HUDEP-2 (cell line): ENCODE results near the gene MDH1.
"Not testable (repeated sequence)": the region's sequence is repeated elsewhere in the genome, so short reads cannot be mapped to it uniquely, and the experiment has no call there.

Experiments used
- DNase-seq, 76 experiments: peaks; one replicate each; lab custom pipeline; 2025; ENCODE audit not compliant: unreplicated experiment in 76 of 76; lab: John Stamatoyannopoulos, UW

The MDH1 gene

DNA sequence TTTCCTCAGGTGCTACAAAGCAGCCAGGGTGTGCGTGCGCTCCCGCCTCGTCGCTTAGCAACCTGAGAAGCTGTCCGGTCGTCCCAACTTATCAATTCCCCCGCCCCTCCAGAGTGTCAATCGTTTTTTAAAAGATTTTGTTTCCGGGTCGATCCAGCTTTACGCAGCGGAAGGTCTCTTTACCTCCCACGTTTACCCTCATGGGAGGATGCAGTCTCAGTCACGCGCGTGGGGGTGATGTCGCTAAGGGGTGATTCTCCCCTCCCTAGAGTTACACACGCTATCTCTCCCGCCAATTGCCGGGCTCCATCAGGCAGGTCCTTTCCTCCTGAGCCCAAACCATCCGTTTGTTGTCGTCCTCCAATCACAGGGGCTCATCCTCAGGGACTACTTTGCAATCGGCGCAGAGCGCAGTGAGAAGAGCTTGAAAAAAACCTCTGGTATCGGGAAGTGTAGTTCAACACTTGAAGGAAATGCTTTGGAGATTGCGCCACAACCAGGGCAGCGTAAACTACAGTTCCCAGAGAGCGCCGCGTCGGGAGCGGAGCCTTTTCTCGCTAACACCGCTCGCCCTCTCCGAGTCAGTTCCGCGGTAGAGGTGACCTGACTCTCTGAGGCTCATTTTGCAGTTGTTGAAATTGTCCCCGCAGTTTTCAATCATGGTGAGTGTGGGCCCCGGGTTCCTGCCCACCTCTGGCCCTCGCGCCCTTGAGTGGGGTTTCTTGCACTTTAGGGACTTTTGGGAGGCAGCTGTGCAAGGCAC, at the start of gene MDH1, which contains the start of gene WDPCP:
TSS of gene MDH1 (plus strand) at position 579 of the 763 bp plus-strand sequence. CDS start at position 660, 81 bp downstream.
TSS of gene WDPCP (minus strand) at position 93 of the 763 bp plus-strand sequence. CDS start 206 bp downstream, outside the sequence.
- peak; percentile 41 to 98 (median 92) for DNase-seq

DNA sequence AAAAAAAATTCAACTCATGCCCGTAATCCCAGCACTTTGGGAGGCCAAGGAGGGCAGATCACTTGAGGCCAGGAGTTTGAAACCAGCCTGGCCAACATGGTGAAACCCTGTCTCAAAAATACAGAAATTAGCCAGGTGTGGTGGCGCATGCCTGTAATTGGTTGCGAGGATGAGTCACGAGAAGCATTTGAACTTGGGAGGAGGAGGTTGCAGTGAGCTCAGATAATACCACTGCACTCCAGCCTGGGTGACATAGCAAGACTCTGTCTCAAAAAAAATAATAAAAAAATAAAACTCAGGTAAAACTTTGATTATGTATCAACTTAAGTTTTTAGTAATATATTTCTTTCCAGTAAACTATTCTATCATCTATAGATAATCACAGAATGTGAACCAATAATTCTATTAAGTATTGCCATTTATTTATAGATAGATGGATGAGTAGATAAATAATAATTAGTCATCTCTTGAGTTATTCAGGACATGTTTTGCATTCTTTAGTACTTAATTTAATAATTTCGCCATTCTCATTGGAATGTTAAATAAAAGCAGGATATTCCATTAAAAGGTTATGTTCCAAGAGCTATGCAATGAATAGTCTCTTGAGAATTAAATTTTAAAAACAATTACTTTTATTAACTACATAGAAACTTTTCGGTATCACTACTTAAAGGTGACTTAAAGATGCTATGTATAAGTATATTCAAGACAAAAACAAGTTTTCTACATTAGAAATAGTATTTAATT, 49.2 kb upstream of the MDH1 start:
- no peak for DNase-seq

DNA sequence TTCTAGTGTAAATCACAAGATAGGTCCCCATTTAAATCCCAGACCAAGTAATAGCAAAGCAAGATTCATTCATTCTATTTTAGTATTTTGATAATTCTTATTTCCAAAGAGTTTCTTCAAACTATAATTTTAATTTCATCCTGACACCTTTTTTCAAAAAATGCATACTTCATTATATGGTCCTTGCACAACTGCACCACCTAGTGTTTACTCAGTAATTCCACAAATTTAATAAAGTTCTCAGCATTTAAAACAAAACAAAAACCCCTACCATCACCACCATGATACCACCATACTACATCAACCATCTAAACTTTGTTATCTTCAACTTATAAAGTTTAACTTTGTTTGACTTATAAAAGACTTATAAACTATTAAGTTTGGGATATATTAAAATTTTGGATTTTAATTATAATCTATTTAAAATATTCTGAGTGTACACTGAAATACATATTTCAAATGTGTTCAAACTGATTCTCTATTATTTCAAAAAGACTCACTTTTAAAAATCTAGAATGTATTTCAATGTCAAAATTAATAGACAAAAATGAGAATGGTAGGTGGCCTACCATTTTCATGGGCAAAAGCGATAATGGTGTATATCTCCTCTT, 44.6 kb upstream of the MDH1 start:
- peak in 3 of 76 experiments; percentile 3 to 9 (median 9) for DNase-seq

DNA sequence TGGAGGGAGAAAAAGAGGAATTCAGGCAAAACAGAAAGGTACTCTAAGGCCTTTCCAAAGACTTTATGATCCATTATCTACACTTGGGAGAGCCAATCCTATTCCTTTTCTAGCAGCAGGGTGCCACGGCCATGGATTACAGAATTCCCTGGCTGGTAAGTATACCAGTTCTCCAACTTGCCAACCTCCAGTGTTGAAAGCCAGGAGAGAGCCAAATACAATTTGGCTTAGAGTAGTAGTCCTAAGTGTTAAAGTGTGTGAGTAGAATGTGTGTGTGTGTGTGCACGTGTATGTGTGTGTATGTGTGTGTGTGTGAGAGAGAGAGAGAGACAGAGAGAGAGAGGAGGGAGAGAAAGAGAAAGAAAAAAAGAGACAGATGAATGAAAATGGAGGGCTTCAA, 43.7 kb upstream of the MDH1 start:
- DNase-seq = no peak

DNA sequence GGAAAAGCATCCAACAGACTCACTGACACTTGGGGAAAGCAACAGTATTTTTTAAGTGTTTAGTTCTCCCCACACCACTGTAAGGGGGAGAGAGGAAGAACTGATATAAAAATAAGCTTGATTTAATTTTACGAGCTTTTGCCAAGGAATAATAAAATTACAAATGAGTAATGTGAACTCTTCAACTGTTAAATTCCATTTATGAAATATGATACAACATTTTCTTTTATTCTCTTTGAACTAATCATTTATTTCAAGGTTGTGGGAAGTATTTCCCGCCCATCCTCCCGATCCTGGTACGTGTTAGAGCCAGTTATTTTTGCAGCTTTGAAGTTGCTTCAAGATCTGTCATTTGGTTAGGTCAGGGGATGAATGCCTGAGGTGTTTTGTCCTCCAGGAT, 35.7 kb upstream of the MDH1 start:
- no peak for DNase-seq

DNA sequence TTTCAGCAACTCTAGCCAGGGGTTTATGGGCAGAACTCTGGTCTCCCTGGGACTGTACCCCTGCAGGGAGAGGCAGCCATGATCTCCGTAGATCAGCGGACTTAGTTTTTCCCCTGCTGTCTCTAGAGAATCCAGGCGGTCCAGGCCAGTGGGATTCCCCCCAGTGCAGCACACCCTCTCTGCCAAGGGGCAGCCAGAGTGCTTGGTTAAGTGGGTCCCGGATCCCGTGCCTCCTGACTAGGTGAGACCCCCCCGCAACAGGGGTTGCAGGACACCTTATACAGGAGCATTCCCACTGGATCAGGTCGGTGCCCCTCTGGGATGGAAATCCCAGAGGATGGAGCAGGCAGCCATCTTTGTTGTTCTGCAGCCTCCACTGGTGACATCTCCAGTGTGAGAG, 33.5 kb upstream of the MDH1 start:
- no peak for DNase-seq

DNA sequence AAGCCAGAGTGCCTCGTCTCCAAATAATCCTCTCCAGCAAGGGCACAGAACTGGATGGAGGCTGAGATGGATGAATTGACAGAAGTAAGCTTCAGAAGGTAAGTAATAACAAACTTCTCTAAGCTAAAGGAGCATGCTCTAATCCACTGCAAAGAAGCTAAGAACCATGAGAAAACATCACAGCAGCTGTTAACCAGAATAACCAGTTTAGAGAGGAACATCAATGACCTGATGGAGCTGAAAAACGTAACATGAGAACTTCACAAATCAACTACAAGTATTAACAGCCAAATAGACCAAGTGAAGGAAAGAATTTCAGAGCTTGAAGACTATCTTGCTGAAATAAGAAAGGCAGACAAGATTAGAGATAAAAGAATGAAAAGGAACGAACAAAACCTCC, 32.8 kb upstream of the MDH1 start:
- no peak for DNase-seq

DNA sequence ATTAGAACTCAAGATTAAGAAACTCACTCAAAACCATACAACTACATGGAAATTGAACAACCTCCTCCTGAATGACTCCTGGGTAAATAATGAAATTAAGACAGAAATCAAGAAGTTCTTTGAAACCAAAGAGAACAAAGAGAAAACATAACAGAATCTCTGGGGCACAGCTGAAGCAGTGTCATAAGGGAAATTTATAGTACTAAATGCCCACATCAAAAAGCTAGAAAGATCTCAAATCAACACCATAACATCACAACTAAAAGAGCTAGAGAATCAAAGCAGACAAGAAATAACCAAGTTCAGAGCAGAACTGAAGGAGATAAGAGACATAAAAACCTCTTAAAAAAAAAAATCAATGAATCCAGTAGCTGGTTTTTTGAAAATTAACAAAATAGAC, 30.9 kb upstream of the MDH1 start:
- not testable (repeated sequence) for DNase-seq

DNA sequence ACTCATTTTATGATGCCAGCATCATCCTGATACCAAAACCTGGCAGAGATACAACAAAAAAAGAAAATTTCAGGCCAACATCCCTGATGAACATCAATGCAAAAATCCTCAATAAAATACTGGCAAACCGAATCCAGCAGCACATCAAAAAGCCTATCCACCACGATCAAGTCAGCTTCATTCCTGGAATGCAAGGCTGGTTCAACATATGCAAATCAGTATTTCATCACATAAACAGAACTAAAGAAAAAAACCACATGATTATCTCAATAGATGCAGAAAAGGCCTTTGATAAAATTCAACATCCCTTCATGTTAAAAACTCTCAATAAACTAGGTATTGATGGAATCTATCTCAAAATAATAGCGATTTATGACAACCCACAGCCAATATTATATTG, 29.8 kb upstream of the MDH1 start:
- DNase-seq = not testable (repeated sequence)

DNA sequence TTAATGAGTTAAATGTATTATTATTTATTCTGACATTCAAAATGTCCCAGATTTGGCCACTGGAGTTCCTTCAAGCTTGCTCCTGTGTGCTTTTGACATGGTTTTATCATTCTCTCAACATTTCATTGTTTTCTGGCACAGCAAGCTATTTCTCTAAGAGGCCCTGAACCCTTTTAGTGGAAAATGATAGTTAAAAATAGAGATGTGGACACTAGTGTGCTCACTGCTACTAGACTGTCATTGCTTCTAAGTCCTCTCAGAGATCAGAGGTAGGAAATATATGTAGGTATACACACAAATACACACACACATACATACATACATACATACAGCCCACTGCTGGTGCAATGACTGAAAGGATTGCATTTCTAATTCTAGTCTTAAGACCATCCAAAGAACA, 26.0 kb upstream of the MDH1 start:
- no peak for DNase-seq

DNA sequence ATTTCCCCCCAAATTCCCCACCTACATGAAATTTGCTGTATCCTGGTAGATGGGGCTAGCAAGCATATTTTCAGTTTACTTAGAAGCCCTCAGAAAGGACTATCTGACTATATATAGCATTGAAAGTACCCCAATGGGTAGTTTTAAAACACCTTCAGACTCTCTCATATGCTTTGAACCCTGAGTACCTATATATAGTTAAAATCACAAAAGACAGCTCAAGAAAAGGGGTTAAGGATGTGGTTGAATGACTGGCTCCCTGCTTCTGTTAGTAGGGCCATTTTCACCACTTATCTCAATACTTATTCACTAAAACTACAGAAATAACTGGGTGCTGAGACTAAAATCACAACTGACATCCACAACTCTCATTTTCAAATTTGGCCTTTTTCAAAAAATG, 19.0 kb upstream of the MDH1 start:
- DNase-seq = no peak

DNA sequence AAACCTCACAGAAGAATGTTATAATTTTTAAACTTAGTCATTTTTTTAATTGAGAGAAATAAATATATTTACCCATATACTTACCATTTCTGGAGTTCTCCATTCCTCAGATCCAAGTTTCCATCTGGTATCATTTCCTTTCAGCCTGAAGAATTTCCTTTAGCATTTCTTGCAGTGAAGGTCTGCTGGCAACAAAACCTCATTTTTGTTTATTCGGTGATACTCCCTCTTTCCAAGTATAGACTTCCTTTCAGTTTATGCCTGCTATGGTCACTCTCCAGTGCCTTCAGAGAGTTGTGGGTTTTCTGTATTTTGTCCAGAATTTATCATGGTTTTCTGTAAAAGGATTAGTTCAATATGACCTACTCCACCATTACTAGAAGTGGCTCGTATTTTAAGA, 17.5 kb upstream of the MDH1 start:
- no peak for DNase-seq

DNA sequence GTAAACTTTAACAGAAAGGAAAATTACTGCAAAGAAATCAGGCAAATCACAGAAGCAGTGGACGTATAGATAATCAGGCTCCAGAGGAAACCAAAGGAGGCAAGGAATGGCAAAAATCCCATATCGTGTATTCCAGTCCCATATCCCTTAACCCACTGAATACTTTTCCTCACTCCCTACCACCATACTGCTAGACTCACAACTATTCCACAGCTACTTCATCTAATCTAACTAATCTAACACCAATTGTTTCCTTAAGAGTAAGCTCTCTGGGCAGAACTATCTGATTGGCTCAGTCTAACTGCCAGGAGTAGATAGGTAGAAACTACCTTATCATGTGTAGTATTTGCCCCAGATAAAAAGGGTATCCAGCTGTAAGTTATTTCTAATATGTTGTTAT, 16.8 kb upstream of the MDH1 start:
- no peak for DNase-seq

DNA sequence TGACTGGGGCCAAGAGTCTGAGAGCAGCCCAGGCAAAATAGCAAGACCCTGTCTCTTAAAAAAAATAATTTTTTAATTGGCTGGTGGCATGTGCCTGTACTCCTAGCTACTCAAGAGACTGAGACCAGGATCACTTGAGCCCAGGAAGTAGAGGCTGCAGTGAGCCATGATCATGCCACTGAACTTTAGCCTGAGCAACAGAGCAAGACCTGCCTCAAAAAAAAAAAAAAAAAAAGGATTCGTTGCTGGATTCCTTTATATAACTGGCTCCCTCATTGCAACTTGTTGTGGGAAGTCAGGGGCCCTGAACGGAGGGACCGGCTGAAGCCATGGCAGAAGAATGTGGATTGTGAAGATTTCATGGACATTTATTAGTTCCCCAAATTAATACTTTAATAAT, 15.7 kb upstream of the MDH1 start:
- DNase-seq = not testable (repeated sequence)

DNA sequence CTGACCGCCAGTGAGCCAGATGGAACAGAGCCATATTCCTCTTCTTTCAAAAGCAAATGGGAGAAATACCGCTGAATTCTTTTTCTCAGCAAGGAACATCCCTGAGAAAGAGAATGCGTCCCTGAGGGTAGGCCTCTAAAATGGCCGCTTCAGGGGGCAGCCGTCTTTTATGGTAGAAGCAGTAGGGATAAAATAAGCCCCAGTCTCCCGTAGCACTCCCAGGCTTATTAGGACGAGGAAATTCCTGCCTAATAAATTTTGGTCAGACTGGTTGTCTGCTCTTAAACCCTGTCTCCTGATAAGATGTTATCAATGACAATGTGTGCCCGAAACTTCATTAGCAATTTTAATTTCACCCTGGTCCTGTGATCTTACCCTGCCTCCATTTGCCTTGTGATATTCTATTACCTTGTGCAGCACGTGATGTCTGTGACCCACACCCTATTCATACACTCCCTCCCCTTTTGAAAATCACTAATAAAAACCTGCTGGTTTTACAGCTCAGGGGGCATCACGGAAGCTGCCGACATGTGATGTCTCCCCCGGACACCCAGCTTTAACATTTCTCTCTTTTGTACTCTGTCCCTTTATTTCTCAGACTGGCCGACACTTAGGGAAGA, 14.9 kb upstream of the MDH1 start:
- DNase-seq = not testable (repeated sequence)

DNA sequence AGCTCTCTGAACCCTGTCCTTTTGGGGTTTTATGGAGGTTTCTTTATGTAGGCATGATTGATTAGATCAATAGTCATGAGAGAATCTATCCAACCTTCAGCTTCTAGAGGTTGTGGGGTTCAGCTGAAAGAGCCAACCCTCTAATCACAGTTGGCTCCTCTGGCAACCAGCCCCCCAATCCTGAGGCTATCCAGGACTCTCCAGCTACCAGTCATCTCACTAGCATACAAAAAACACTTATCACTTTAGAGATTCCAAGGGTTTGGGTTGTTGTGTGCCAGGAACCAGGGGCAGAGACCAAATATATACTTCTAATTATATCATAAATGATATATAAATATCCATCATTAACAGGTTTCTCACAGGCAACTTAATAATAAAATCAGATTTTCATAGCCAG, 12.2 kb upstream of the MDH1 start:
- no peak for DNase-seq

DNA sequence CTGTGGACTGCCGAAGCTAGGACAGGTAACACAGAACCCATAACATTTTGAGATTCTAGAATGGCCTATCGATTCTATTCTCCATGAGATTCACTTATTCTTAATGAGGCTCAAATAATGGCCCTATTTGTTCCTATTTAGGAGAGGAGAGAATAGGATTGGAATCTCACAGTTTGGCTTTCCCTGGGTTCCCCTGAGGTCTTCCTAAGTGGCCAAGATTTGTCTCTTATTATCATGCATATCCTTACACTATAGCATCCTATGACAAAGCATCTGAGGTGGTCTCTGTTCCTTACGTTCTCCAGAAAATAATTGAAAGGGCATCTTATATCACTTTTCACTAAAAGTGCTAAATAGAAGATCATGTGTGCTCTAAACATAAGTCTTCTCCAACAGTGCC, 10.0 kb upstream of the MDH1 start:
- no peak for DNase-seq

DNA sequence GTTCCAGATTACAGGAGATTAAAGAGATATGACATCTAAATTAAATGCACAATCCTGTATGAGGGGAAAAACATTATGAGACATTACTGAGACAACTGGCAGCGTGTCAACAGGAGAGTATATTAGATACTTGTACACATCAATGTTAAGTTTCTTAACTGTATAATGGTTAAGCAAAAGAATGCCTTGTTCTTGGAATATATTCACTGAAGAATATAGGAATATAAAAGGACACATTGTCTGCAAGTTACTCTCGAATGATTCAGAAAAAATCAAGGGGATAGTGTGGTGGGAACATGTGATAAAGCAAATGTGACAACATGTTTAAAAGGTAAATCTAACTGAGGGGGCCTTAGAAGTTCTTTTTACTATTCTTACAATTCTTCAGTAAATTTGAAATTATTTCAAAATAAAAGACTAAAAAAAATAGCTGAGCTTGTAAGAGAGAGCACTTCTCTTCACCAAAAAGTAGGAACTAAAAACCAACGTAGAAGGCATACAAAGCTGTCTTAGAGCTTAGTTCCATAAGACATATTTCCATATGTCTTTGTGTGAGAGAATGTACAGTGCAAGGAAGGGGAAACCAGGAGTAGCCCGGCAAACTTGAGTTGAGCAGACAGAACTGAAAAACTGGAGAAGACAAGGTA, 8.0 kb upstream of the MDH1 start:
- DNase-seq = peak in 1 of 76 experiments; percentile 40

DNA sequence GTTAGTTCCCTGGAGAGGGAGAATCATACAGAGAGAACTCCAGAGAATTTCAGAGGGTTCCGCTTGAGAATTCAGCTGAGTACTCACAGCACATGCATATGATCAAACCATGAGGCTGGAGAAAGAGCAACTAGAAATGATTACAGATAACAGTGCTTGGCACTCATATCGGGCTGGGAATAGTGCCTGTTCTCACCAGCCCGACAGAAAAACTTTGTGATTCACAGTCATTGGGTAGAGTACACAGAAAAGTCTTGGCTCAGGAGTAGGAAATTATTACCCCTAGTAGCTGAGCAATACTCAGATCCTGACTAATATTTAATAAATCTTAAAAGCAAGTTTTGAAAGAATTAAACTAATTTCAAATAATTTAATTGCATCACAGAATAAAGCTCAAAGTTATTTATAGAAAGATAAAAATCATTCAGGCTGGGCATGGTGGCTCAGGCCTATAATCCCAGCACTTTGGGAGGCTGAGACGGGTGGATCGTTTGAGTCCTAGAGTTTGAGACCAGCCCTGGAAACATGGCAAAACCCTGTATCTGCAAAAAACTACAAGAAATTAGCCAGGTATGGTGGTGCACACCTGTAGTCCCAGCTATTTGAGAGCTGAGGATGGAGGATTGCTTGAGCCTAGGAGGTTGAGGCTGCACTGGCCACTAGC, 7.3 kb upstream of the MDH1 start:
- DNase-seq = peak in 62 of 76 experiments; percentile 4 to 84 (median 35)

DNA sequence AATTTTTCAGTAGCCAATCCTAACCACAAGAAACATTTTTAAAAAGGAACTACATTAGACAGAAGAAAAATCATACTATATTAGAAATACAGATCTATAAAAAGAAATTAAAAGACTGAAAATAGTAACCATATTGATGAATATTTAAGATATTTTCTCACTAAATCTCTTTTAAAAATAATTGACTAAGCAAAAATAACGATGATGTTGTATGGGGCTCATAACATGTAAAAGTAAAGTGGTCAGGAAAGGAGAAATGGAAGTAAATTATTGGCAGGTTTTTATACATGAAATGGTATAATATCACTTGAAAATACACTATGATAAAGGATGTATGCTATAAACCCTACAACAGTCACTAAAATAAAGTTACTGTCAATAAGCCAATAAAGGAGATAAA, 5.9 kb upstream of the MDH1 start:
- no peak for DNase-seq
